NCI-H1436 treated with DMSO at 0.1 percent for 48 hours (cell line): ENCODE data around the gene PPIL1.
"Not testable (repeated sequence)": the region's sequence is repeated elsewhere in the genome, so short reads cannot be mapped to it uniquely, and the experiment has no call there.

Source experiments
- DNase-seq: peaks from one replicate; lab custom pipeline; 2025; lab: John Stamatoyannopoulos, UW

Gene PPIL1

DNA sequence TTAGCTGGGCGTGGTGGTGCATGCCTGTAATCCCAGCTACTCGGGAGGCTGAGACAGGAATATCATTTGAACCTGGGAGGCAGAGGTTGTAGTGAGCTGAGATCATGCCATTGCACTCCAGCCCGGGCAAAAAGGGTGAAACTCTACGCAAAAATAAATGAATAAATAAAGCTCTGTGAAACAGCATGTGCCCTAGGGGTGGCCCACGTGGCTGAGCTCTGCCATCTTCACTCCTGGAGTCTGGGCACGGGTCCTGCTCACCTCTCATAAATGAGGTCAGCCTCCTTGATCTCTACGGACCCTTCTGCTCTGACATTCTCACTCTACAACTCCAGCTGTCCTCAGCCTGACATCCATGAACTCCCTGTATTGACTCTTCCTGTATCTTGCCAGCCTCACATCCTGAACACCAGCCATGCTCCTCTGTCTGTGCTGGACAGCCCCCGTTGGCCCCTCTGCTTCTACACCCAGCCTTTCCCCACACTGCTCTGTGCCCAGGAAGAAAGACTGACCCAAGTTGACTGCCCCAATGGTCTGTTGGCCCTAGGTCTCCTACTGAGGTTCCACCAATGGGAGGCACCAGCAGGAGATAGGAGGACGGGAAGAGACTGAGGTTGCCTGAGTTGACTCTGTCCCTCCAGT, 57.3 kb downstream of the PPIL1 start:
- no peak for DNase-seq

GRCh38 chr6:36815962-36816735, 58.5 kb downstream of the PPIL1 start:
- DNase-seq: no peak

- DNase-seq: no peak
These were observed 60.4 kb downstream of the PPIL1 start for GRCh38 chr6:36814249-36814648.

DNA sequence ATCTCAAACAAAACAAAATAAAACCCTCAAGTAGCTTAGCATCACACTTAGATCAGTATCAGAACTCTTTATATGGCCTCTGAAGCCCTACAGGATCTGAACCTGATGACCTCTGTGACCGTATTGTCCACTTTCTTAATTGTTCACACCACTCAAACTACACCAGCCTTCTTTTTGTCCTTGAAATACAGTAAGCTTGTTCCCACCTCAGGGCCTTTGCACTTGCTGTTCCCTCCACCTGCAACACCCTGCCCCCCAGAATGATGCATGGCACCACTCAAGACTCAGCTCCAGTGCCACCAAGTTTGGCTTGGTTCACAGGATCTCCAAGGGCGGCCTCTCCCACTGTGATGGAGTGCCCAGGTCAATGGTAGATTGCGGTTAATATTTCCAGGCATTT, 61.1 kb downstream of the PPIL1 start:
- no peak for DNase-seq

GRCh38 chr6:36813047-36813446, 61.6 kb downstream of the PPIL1 start:
- DNase-seq: not testable (repeated sequence)

GRCh38 chr6:36809941-36810803, 64.4 kb downstream of the PPIL1 start:
- no peak for DNase-seq

DNA sequence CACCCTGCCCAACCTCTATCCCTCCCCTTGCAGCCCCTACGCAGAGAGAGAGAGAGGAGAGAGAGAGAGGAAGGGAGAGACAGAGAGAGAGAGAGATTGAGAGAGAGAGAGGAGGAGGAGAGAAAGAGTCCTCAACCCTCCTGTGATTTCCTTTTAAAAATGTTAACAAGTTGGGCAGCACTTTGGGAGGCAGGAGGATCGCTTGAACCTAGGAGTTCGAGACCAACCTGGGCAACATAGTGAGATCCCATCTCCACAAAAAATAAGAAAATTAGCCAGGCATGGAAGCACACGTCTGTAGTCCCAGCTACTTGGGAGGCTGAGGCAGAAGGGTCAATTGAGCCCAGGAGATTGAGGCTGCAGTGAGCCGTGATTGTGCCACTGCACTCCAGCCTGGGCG, 65.4 kb downstream of the PPIL1 start:
- no peak for DNase-seq

- no peak for DNase-seq
These were observed 66.0 kb downstream of the PPIL1 start for GRCh38 chr6:36808634-36809033.

GRCh38 chr6:36807750-36808149, 66.9 kb downstream of the PPIL1 start:
- no peak for DNase-seq

DNA sequence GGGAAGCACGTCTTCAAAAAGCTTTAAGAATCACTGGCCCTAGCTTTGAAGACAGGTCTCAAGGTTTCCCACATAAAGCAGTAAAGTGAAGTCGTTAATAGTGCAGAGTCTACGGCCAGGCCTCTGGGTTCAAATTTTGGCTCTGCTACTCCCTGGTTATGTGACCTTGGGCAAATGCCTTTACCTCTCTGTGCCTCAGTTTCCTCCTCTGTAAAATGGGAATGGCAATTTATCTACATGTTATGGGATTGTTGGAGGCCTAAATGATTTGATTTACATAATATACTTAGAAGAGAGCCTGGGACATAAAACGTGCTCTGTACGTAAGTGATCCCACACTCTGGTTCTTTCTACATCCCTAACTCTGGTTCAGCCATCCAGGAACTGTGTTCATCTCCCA, 67.5 kb downstream of the PPIL1 start:
- no peak for DNase-seq

- DNase-seq: no peak
These were observed 68.7 kb downstream of the PPIL1 start for GRCh38 chr6:36805917-36806316.

DNA sequence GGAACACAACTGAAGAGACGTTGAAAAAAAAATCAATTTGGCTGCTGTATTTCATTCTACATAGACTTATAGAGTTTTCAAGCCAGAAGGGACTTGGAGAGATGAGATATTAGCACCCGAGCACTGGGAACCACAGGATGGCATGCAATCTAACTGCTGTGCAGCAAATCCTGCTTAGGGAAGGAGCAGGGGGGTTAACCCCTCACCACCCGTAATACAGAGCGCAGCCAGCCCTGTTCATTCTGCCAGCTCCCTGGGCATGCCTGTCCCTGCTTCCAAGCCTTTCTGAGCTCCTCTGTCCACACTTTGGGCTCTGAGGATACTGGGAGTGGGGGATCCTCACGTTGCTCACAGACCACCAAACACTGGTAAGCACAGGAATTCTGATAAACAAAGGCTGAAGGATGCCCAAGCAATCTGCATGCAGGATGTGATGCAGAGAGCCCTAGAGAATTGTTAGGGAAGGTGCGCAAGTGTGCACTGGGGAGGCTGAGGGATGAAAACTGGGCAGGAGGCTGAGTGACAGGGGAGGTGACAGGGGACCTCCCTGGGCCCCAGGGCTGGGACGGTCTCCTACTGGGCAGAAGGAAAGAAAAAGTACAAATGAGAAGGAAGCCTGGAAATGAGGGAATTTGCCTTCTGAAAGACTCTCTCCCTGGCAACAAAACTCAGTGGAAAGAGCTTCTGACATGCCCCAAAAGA, 69.4 kb downstream of the PPIL1 start:
- no peak for DNase-seq
